HepG2 (cell line): ENCODE results near the gene BAZ1A. TPM values are rescaled to one million over a fixed set of nuclear protein-coding genes. Genes with fewer than 3 reads are reported as not detected.

ENCODE experiments used
- BRD4 ChIP-seq: sonication (generic); formaldehyde crosslinking; IDR thresholded peaks from 2 replicates; pipeline ENCODE4 v1.4.0; 2020; ENCODE audit warnings: missing genetic modification reagents
- ETV6 ChIP-seq: sonication (generic); formaldehyde crosslinking; conservative IDR thresholded peaks from 2 replicates; pipeline ENCODE4 v1.4.0; 2020; ENCODE audit warnings: missing genetic modification reagents
- HNRNPUL1 ChIP-seq: fragments of 200-400 bp; formaldehyde crosslinking; IDR thresholded peaks from 2 replicates; pipeline ENCODE4 v1.6.1; 2017; ENCODE audit warnings: low read depth, mild to moderate bottlenecking, low read length, moderate library complexity
- HOMEZ ChIP-seq: IDR thresholded peaks from 2 replicates; pipeline ENCODE4 v1.6.1; 2016; ENCODE audit warnings: low read depth
- KLF9 ChIP-seq: IDR thresholded peaks from 2 replicates; pipeline ENCODE4 v1.6.1; 2016; ENCODE audit warnings: low read depth
- MAZ ChIP-seq, 2 experiments: sonication (generic) in 1 of 2; formaldehyde crosslinking in 1 of 2; IDR thresholded peaks; 2 replicates each; pipeline versions ENCODE4 v1.5.0 to v1.6.1; 2012 to 2020; ENCODE audit warnings: low read depth in 2 of 2, mild to moderate bottlenecking in 2 of 2, borderline replicate concordance in 1 of 2, improper control_type of control experiment in 1 of 2, low read length in 1 of 2, missing genetic modification reagents in 1 of 2, moderate library complexity in 1 of 2
- SALL1 ChIP-seq: sonication (generic); formaldehyde crosslinking; IDR thresholded peaks from 2 replicates; pipeline ENCODE4 v1.8.0; 2022; ENCODE audit warnings: mild to moderate bottlenecking, missing genetic modification reagents
- TCF12 ChIP-seq, 2 experiments: fragments of 450-650 bp in 1 of 2; sonication (generic) in 1 of 2; formaldehyde crosslinking in 1 of 2; IDR thresholded peaks; 2 replicates each; pipeline versions ENCODE4 v1.6.1 to v1.8.0; 2017 to 2022; ENCODE audit warnings: antibody characterized with exemption in 1 of 2, mild to moderate bottlenecking in 1 of 2, missing genetic modification reagents in 1 of 2, moderate library complexity in 1 of 2
- TRIM24 ChIP-seq: sonication (generic); formaldehyde crosslinking; IDR thresholded peaks from 2 replicates; pipeline ENCODE4 v1.8.0; 2022; ENCODE audit warnings: mild to moderate bottlenecking, missing genetic modification reagents
- ZNF3 ChIP-seq: IDR thresholded peaks from 2 replicates; pipeline ENCODE4 v1.7.0; 2017; ENCODE audit warnings: inconsistent platforms
- ZNF556 ChIP-seq: sonication (generic); formaldehyde crosslinking; IDR thresholded peaks from 2 replicates; pipeline ENCODE4 v1.4.0; 2020; ENCODE audit warnings: mild to moderate bottlenecking, missing genetic modification reagents, borderline replicate concordance
- polyA plus RNA-seq, 8 experiments: library from polyadenylated mRNA; depleted of rRNA in 3 of 8; stranded (reverse) in 7 of 8; unstranded in 1 of 8; fragments of >200 nt; fragmentation: Illumina TruSeq in 4 of 8; extraction: Trizol in 4 of 8; gene quantifications; 2 replicates each; pipeline versions ENCODE4 v1.2.1 to v1.2.3, GENCODE V29; 2011 to 2016; ENCODE audit warnings: low read depth in 4 of 8, missing spikeins in 1 of 8, mixed read lengths in 1 of 8; ENCODE audit not compliant: insufficient read depth in 1 of 8
- total RNA-seq, 5 experiments: library from RNA; depleted of rRNA; stranded (reverse); fragments of >200 nt; fragmentation: Illumina TruSeq; extraction: Trizol; gene quantifications; 2 replicates each; pipeline ENCODE4 v1.2.3, GENCODE V29; 2016; ENCODE audit warnings: low read depth in 1 of 5
- TF ChIP-seq, protein P1 (sequence below): sonication (generic); formaldehyde crosslinking; IDR thresholded peaks from 2 replicates; pipeline ENCODE4 v1.4.0; 2020; ENCODE audit warnings: mild to moderate bottlenecking, missing genetic modification reagents
- TF ChIP-seq, protein P2 (sequence below): fragments of 450-650 bp; IDR thresholded peaks from 2 replicates; pipeline ENCODE4 v1.6.1; 2017; ENCODE audit warnings: mild to moderate bottlenecking
- TF ChIP-seq, protein P3 (sequence below): sonication (generic); formaldehyde crosslinking; IDR thresholded peaks from 2 replicates; pipeline ENCODE4 v1.4.0; 2020; ENCODE audit warnings: missing genetic modification reagents
- TF ChIP-seq, protein P4 (sequence below): IDR thresholded peaks from 2 replicates; pipeline ENCODE4 v1.6.1; 2016; ENCODE audit warnings: mild to moderate bottlenecking, missing biosample characterization, missing genetic modification reagents

BAZ1A gene
- total and polyA plus RNA-seq, 2 of the 13 experiments (the other 11 are each of a cell fraction or from before 2014, with no cell fraction given) = 20.9 to 56.8 TPM

- TF ChIP-seq TCF12 (IDR thresholded peaks at IDR 0.05) (no peak), TCF12 (CRISPR knock-in tag; IDR thresholded peaks at IDR 0.05) (peak; percentile 99), MAZ (IDR thresholded peaks at IDR 0.05; ENCODE audit: borderline replicate concordance, low read depth, low read length) (peak; percentile 53), MAZ (CRISPR knock-in tag; IDR thresholded peaks at IDR 0.05; ENCODE audit: low read depth) (peak; percentile 97), BRD4 (no peak; the same call in 1 of the 2 replicates), ZNF556 (CRISPR knock-in tag) (peak; percentile 99; the same call in 1 of the 2 replicates), ZNF3 (CRISPR knock-in tag) (peak; percentile 70), KLF9 (0 out of 2 replicates have a peak, but pooled peaks have one; percentile 76), ETV6 (CRISPR knock-in tag) (peak; percentile 81), HNRNPUL1 (no peak), HOMEZ (peak; percentile 77), TRIM24 (CRISPR knock-in tag) (no peak), SALL1 (peak; percentile 82; the same call in 1 of the 2 replicates)
- TF ChIP-seq, protein P1, sequence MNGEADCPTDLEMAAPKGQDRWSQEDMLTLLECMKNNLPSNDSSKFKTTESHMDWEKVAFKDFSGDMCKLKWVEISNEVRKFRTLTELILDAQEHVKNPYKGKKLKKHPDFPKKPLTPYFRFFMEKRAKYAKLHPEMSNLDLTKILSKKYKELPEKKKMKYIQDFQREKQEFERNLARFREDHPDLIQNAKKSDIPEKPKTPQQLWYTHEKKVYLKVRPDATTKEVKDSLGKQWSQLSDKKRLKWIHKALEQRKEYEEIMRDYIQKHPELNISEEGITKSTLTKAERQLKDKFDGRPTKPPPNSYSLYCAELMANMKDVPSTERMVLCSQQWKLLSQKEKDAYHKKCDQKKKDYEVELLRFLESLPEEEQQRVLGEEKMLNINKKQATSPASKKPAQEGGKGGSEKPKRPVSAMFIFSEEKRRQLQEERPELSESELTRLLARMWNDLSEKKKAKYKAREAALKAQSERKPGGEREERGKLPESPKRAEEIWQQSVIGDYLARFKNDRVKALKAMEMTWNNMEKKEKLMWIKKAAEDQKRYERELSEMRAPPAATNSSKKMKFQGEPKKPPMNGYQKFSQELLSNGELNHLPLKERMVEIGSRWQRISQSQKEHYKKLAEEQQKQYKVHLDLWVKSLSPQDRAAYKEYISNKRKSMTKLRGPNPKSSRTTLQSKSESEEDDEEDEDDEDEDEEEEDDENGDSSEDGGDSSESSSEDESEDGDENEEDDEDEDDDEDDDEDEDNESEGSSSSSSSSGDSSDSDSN (CRISPR knock-in tag) = peak; percentile 99
- TF ChIP-seq, protein P2, sequence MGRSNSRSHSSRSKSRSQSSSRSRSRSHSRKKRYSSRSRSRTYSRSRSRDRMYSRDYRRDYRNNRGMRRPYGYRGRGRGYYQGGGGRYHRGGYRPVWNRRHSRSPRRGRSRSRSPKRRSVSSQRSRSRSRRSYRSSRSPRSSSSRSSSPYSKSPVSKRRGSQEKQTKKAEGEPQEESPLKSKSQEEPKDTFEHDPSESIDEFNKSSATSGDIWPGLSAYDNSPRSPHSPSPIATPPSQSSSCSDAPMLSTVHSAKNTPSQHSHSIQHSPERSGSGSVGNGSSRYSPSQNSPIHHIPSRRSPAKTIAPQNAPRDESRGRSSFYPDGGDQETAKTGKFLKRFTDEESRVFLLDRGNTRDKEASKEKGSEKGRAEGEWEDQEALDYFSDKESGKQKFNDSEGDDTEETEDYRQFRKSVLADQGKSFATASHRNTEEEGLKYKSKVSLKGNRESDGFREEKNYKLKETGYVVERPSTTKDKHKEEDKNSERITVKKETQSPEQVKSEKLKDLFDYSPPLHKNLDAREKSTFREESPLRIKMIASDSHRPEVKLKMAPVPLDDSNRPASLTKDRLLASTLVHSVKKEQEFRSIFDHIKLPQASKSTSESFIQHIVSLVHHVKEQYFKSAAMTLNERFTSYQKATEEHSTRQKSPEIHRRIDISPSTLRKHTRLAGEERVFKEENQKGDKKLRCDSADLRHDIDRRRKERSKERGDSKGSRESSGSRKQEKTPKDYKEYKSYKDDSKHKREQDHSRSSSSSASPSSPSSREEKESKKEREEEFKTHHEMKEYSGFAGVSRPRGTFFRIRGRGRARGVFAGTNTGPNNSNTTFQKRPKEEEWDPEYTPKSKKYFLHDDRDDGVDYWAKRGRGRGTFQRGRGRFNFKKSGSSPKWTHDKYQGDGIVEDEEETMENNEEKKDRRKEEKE = no peak
- TF ChIP-seq, protein P3, sequence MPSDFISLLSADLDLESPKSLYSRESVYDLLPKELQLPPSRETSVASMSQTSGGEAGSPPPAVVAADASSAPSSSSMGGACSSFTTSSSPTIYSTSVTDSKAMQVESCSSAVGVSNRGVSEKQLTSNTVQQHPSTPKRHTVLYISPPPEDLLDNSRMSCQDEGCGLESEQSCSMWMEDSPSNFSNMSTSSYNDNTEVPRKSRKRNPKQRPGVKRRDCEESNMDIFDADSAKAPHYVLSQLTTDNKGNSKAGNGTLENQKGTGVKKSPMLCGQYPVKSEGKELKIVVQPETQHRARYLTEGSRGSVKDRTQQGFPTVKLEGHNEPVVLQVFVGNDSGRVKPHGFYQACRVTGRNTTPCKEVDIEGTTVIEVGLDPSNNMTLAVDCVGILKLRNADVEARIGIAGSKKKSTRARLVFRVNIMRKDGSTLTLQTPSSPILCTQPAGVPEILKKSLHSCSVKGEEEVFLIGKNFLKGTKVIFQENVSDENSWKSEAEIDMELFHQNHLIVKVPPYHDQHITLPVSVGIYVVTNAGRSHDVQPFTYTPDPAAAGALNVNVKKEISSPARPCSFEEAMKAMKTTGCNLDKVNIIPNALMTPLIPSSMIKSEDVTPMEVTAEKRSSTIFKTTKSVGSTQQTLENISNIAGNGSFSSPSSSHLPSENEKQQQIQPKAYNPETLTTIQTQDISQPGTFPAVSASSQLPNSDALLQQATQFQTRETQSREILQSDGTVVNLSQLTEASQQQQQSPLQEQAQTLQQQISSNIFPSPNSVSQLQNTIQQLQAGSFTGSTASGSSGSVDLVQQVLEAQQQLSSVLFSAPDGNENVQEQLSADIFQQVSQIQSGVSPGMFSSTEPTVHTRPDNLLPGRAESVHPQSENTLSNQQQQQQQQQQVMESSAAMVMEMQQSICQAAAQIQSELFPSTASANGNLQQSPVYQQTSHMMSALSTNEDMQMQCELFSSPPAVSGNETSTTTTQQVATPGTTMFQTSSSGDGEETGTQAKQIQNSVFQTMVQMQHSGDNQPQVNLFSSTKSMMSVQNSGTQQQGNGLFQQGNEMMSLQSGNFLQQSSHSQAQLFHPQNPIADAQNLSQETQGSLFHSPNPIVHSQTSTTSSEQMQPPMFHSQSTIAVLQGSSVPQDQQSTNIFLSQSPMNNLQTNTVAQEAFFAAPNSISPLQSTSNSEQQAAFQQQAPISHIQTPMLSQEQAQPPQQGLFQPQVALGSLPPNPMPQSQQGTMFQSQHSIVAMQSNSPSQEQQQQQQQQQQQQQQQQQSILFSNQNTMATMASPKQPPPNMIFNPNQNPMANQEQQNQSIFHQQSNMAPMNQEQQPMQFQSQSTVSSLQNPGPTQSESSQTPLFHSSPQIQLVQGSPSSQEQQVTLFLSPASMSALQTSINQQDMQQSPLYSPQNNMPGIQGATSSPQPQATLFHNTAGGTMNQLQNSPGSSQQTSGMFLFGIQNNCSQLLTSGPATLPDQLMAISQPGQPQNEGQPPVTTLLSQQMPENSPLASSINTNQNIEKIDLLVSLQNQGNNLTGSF (CRISPR knock-in tag) = peak; percentile 58; the same call in 1 of the 2 replicates
- TF ChIP-seq, protein P4, sequence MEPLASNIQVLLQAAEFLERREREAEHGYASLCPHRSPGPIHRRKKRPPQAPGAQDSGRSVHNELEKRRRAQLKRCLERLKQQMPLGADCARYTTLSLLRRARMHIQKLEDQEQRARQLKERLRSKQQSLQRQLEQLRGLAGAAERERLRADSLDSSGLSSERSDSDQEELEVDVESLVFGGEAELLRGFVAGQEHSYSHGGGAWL (CRISPR knock-in tag) = peak; percentile 44; the same call in 1 of the 2 replicates
Observed at GRCh38 chr14:34873589-34874385, 1.4 kb downstream of the BAZ1A start (continued).
